HepG2 (cell line): Measurements from ENCODE around the gene PROC. TPM values are rescaled to one million over a fixed set of nuclear protein-coding genes. Genes with fewer than 3 reads are reported as not detected.

Experiments used
- AHR ChIP-seq: IDR thresholded peaks from 2 replicates; pipeline ENCODE4 v1.6.1; 2018; ENCODE audit warnings: missing genetic modification reagents, missing compliant biosample characterization
- BCL3 ChIP-seq: sonication (generic); formaldehyde crosslinking; IDR thresholded peaks from 2 replicates; pipeline ENCODE4 v1.5.1; 2020; ENCODE audit warnings: mild to moderate bottlenecking, missing genetic modification reagents, moderate library complexity
- EEA1 ChIP-seq: sonication (generic); formaldehyde crosslinking; IDR thresholded peaks from 2 replicates; pipeline ENCODE4 v1.5.1; 2020; ENCODE audit warnings: mild to moderate bottlenecking, missing genetic modification reagents, borderline replicate concordance
- GABPA ChIP-seq, 2 experiments: IDR thresholded peaks; 2 replicates each; pipeline ENCODE4 v1.6.1; 2011 to 2016; ENCODE audit warnings: low read depth in 2 of 2, low read length in 1 of 2, missing biosample characterization in 1 of 2, missing genetic modification characterization in 1 of 2
- GATA4 ChIP-seq: sonication (generic); IDR thresholded peaks from 2 replicates; pipeline ENCODE4 v1.6.1; 2016; ENCODE audit warnings: antibody characterized with exemption, low read depth, borderline replicate concordance
- GMEB2 ChIP-seq: IDR thresholded peaks from 2 replicates; pipeline ENCODE4 v1.6.1; 2016; ENCODE audit warnings: missing biosample characterization, missing genetic modification reagents, low read depth
- MEIS2 ChIP-seq: sonication (generic); formaldehyde crosslinking; IDR thresholded peaks from 2 replicates; pipeline ENCODE4 v1.9.0; 2021; ENCODE audit warnings: mild to moderate bottlenecking, missing genetic modification reagents
- NAIF1 ChIP-seq: sonication (generic); formaldehyde crosslinking; IDR thresholded peaks from 2 replicates; pipeline ENCODE4 v1.5.0; 2020; ENCODE audit warnings: mild to moderate bottlenecking, missing genetic modification reagents, borderline replicate concordance
- PCBP2 ChIP-seq: fragments of 200-400 bp; formaldehyde crosslinking; optimal IDR thresholded peaks from 2 replicates; pipeline ENCODE3; 2018; ENCODE audit warnings: low read length, low read depth; ENCODE audit not compliant: poor library complexity, severe bottlenecking
- PRMT3 ChIP-seq: sonication (generic); formaldehyde crosslinking; IDR thresholded peaks from 2 replicates; pipeline ENCODE4 v1.8.1; 2022; ENCODE audit warnings: low read depth, mild to moderate bottlenecking, moderate library complexity, missing genetic modification reagents, borderline replicate concordance
- RFXANK ChIP-seq: IDR thresholded peaks from 2 replicates; pipeline ENCODE4 v1.6.1; 2016
- SALL1 ChIP-seq: sonication (generic); formaldehyde crosslinking; IDR thresholded peaks from 2 replicates; pipeline ENCODE4 v1.8.0; 2022; ENCODE audit warnings: mild to moderate bottlenecking, missing genetic modification reagents
- SYNCRIP ChIP-seq: fragments of 200-400 bp; formaldehyde crosslinking; IDR thresholded peaks from 2 replicates; pipeline ENCODE4 v1.6.1; 2018; ENCODE audit warnings: mild to moderate bottlenecking, low read depth, low read length; ENCODE audit not compliant: insufficient read depth
- TBP ChIP-seq: sonication (generic); formaldehyde crosslinking; IDR thresholded peaks from 2 replicates; pipeline ENCODE4 v1.5.0; 2020; ENCODE audit warnings: missing genetic modification reagents
- TGIF2 ChIP-seq: IDR thresholded peaks from 2 replicates; pipeline ENCODE4 v1.6.1; 2016; ENCODE audit warnings: control low read depth, missing compliant biosample characterization
- TMF1 ChIP-seq: sonication (generic); formaldehyde crosslinking; IDR thresholded peaks from 2 replicates; pipeline ENCODE4 v1.8.1; 2022; ENCODE audit warnings: low read depth, missing genetic modification reagents
- ZFX ChIP-seq: sonication (generic); formaldehyde crosslinking; IDR thresholded peaks from 2 replicates; pipeline ENCODE4 v1.4.0; 2020; ENCODE audit warnings: mild to moderate bottlenecking, low read depth, missing genetic modification reagents, moderate library complexity
- ZNF124 ChIP-seq: sonication (generic); formaldehyde crosslinking; IDR thresholded peaks from 2 replicates; pipeline ENCODE4 v1.4.0; 2020; ENCODE audit warnings: missing genetic modification reagents
- ZNF224 ChIP-seq: sonication (generic); formaldehyde crosslinking; IDR thresholded peaks from 2 replicates; pipeline ENCODE4 v1.5.0; 2020; ENCODE audit warnings: mild to moderate bottlenecking, missing genetic modification reagents
- ZNF326 ChIP-seq: sonication (generic); formaldehyde crosslinking; IDR thresholded peaks from 2 replicates; pipeline ENCODE4 v1.4.0; 2020; ENCODE audit warnings: missing genetic modification reagents, borderline replicate concordance
- ZNF460 ChIP-seq: sonication (generic); formaldehyde crosslinking; IDR thresholded peaks from 2 replicates; pipeline ENCODE4 v1.5.1; 2020; ENCODE audit warnings: missing genetic modification reagents, mild to moderate bottlenecking, borderline replicate concordance
- ZNF543 ChIP-seq: sonication (generic); formaldehyde crosslinking; IDR thresholded peaks from 2 replicates; pipeline ENCODE4 v1.4.0; 2020; ENCODE audit warnings: mild to moderate bottlenecking, missing genetic modification reagents
- ZNF772 ChIP-seq: sonication (generic); formaldehyde crosslinking; IDR thresholded peaks from 2 replicates; pipeline ENCODE4 v1.5.0; 2020; ENCODE audit warnings: mild to moderate bottlenecking, missing genetic modification reagents
- ZNF775 ChIP-seq: sonication (generic); formaldehyde crosslinking; IDR thresholded peaks from 2 replicates; pipeline ENCODE4 v1.4.0; 2020; ENCODE audit warnings: missing genetic modification reagents, mild to moderate bottlenecking, moderate library complexity, borderline replicate concordance
- polyA plus RNA-seq, 8 experiments: library from polyadenylated mRNA; depleted of rRNA in 3 of 8; stranded (reverse) in 7 of 8; unstranded in 1 of 8; fragments of >200 nt; fragmentation: Illumina TruSeq in 4 of 8; extraction: Trizol in 4 of 8; gene quantifications; 2 replicates each; pipeline versions ENCODE4 v1.2.1 to v1.2.3, GENCODE V29; 2011 to 2016; ENCODE audit warnings: low read depth in 4 of 8, missing spikeins in 1 of 8, mixed read lengths in 1 of 8; ENCODE audit not compliant: insufficient read depth in 1 of 8
- total RNA-seq, 5 experiments: library from RNA; depleted of rRNA; stranded (reverse); fragments of >200 nt; fragmentation: Illumina TruSeq; extraction: Trizol; gene quantifications; 2 replicates each; pipeline ENCODE4 v1.2.3, GENCODE V29; 2016; ENCODE audit warnings: low read depth in 1 of 5
- TF ChIP-seq, protein P1 (sequence below): sonication (generic); formaldehyde crosslinking; IDR thresholded peaks from 2 replicates; pipeline ENCODE4 v1.8.0; 2023; ENCODE audit warnings: mild to moderate bottlenecking, missing genetic modification reagents

Gene PROC
- total and polyA plus RNA-seq, 2 of the 13 experiments (the other 11 are each of a cell fraction or from before 2014, with no cell fraction given) = 134 to 185 TPM

DNA sequence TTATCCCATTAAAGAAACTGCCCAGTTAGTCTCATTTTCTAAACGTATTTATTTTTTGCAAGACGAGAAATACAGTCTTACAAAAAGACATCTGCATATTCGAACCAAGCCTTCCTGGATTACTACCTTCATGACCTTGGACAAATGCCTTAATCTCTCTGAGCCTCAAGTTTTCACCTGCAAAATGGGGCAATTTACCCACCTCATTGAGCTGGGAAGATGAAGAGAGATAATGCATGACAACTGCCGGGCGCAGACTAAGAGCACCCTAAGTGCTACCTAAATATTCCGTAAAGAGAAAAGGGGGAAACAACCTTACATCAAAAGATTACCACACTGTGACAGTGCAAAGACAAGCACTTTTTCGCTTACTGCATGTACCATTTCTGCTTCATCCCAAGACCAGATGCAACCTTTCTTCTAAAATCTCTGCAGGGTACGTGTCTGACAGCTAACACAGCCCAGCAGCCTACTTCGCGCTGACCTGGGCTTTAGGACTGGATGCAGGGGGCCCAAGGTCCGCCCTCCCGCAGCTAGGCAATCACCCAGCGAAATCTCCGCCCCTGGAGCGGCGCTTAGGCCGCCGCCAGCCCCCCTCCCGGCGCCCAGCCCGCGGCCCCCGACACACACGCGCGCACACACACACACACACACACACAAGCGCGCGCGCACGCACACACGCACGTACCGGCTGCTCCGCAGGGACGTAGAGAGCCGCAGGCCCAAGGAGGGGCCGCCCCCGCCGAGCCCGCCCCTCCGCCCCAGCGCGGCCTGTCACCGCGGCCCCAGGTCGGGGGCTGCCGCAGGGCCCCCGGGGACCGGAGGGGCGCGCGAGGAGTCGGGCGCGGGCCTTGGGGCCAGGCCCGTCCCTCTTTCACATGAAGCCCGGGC lies 31.2 kb upstream of the PROC start (continued):
- peak; percentile 86; the same call in 1 of the 2 replicates for TF ChIP-seq GMEB2 (CRISPR knock-in tag)
- TF ChIP-seq SALL1 (CRISPR knock-in tag) = peak; percentile 61
- TF ChIP-seq TBP = no peak
- TF ChIP-seq ZFX (CRISPR knock-in tag) = no peak; the same call in 1 of the 2 replicates
- TF ChIP-seq, protein P1, sequence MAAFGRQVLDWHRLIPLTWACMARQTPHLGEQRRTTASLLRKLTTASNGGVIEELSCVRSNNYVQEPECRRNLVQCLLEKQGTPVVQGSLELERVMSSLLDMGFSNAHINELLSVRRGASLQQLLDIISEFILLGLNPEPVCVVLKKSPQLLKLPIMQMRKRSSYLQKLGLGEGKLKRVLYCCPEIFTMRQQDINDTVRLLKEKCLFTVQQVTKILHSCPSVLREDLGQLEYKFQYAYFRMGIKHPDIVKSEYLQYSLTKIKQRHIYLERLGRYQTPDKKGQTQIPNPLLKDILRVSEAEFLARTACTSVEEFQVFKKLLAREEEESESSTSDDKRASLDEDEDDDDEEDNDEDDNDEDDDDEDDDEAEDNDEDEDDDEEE (CRISPR knock-in tag) = no peak
- no peak for TF ChIP-seq MEIS2
- no peak for TF ChIP-seq TMF1 (CRISPR knock-in tag)
- TF ChIP-seq PCBP2 = no peak
- no peak; the same call in 1 of the 2 replicates for TF ChIP-seq PRMT3
- TF ChIP-seq AHR (CRISPR knock-in tag) = no peak
- TF ChIP-seq ZNF326 = 0 out of 2 replicates have a peak, but pooled peaks have one; percentile 78
- no peak for TF ChIP-seq ZNF224 (CRISPR knock-in tag)
- TF ChIP-seq NAIF1 (CRISPR knock-in tag) = peak; percentile 40; the same call in 1 of the 2 replicates
- no peak for TF ChIP-seq GABPA (IDR thresholded peaks at IDR 0.05; ENCODE audit: low read depth, low read length)
- TF ChIP-seq GABPA (CRISPR knock-in tag; IDR thresholded peaks at IDR 0.05; ENCODE audit: low read depth) = no peak
- TF ChIP-seq SYNCRIP = no peak
- TF ChIP-seq ZNF460 (CRISPR knock-in tag) = no peak
- peak; percentile 81; the same call in 1 of the 2 replicates for TF ChIP-seq ZNF124 (CRISPR knock-in tag)
- TF ChIP-seq RFXANK (CRISPR knock-in tag) = 0 out of 2 replicates have a peak, but pooled peaks have one; percentile 36
- TF ChIP-seq ZNF772 (CRISPR knock-in tag) = peak; percentile 48
- peak; percentile 55; the same call in 1 of the 2 replicates for TF ChIP-seq BCL3
- TF ChIP-seq EEA1 = no peak
- peak; percentile 94 for TF ChIP-seq TGIF2 (CRISPR knock-in tag)
- TF ChIP-seq ZNF543 (CRISPR knock-in tag) = no peak
- no peak for TF ChIP-seq GATA4
- TF ChIP-seq ZNF775 (CRISPR knock-in tag) = no peak
